ENCODE results near the gene NUDT16L1.
"Not testable (repeated sequence)": the region's sequence is repeated elsewhere in the genome, so short reads cannot be mapped to it uniquely, and the experiment has no call there.

The NUDT16L1 gene

DNA sequence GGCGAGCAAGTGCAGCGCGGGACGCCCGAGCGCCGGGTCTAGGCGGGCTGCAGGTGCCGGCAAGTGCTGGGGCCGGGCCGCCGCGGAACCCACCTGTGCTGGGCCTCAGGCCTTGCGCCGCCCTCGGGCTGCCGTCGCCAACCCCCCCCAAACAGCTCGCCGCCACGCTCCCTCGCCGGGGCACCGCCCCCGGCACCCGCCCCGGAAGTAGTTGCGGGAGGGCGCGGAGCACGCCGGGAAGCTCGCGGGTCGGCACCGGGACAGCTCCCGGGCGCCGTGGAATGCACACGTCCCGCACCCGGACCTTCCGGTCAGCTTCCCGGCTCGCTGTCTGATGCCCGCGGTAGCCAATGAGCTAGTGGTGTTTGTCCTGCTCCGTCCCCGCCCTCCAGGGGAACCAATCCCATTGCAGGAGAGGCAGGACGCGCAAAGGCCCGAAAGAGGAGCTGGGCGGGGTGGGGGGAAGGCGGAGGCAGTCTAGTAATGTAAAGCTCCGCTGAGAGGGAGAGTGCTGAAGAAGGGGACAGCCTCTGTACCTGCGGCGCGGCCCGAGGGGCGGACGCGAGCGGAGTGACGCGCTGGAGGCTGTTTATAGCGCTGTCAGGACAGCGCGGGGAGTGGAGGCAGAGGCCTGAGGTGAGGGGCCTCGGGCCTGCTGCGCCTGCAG is 40.8 kb downstream of the NUDT16L1 start, which contains the start of the genes ANKS3 and DNAAF8:
Gene ANKS3, minus strand, starts transcription at position 209 of the 667 bp plus-strand sequence. CDS start 4,122 bp downstream, outside the sequence.
Gene DNAAF8, plus strand, starts transcription at position 475 of the 667 bp plus-strand sequence. CDS start 1,978 bp downstream, outside the sequence.
- TF ChIP-seq, protein P1, sequence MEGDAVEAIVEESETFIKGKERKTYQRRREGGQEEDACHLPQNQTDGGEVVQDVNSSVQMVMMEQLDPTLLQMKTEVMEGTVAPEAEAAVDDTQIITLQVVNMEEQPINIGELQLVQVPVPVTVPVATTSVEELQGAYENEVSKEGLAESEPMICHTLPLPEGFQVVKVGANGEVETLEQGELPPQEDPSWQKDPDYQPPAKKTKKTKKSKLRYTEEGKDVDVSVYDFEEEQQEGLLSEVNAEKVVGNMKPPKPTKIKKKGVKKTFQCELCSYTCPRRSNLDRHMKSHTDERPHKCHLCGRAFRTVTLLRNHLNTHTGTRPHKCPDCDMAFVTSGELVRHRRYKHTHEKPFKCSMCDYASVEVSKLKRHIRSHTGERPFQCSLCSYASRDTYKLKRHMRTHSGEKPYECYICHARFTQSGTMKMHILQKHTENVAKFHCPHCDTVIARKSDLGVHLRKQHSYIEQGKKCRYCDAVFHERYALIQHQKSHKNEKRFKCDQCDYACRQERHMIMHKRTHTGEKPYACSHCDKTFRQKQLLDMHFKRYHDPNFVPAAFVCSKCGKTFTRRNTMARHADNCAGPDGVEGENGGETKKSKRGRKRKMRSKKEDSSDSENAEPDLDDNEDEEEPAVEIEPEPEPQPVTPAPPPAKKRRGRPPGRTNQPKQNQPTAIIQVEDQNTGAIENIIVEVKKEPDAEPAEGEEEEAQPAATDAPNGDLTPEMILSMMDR (IDR thresholded peaks at IDR 0.05; ENCODE audit: low read depth, low read length, missing control alignments), result no peak
- peak; percentile 86 for DNase-seq (ENCODE audit: extremely low read depth, low read depth)
- peak within 1 kb of the TSS; percentile 90 for H3K4me3 ChIP-seq (replicated peaks; ENCODE audit: low read depth, low read length)

DNA sequence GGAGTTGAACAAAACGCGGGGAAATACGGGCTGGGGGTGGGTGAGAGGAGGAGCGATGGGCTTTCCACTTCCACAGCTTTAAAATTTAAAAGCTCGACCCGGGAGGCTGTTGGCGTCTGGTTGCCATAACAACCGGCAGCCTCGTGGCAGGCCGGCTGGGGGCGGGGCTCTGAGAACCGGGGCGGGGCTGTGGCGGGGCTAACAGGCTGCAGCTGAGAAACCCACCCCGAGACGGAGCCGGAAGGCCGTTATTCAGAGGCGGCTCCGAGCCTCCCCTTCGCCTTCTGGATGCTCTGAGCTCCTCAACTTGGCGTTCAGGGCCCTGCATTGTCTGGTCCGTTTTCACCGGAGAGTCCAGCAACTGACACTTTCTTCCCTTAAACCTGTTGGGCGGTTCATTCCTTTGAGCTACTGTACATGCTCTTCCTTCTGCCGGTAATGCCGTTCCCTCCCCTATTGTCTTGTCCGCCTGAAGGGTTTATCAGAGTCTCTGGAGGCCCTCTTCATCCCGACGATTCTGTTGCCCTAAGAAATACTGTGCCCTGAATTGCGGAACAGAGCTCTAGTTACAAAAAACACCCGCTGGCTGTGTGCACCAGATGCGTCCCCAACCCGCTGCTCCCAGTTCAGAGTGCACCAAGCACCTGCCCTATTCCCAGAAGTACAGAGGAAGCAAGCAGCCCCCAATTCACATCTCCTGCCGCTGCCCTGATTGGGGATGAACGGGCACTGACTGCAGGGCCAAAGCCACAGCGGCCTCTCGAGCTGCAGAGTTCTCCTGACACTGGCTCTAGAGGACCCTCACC is 41.6 kb downstream of the NUDT16L1 start:
- DNase-seq (ENCODE audit: extremely low read depth, low read depth), result peak; percentile 21
- peak overlapping the region; percentile 90 for H3K4me3 ChIP-seq (replicated peaks; ENCODE audit: low read depth, low read length)
- TF ChIP-seq, protein P1 (IDR thresholded peaks at IDR 0.05; ENCODE audit: low read depth, low read length, missing control alignments), result no peak

GRCh38 chr16:4736546-4736945 is 43.2 kb downstream of the NUDT16L1 start:
- DNase-seq (ENCODE audit: extremely low read depth, low read depth), result no peak
- TF ChIP-seq, protein P1 (IDR thresholded peaks at IDR 0.05; ENCODE audit: low read depth, low read length, missing control alignments), result no peak

DNA sequence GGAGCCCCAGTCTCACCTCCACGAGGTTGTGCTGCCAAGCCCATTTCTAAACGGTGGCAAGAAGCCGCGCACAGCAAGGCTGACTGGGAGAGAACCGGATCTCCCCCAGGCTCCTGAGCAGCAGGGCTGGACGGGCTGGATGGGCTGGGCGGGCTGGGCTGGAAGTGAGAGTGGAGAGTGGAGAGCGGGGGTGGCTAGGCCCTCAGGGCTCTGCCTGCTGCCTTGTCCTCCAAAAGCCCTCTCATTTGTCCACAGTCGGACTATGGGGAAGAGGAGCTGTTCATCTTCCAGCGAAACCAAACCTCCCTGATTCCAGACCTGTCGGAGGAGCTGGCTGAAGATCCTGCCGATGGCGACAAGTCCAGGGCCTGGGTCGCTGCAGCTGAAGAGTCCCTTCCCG is 44.2 kb downstream of the NUDT16L1 start:
- no peak overlapping the region for H3K4me3 ChIP-seq (replicated peaks; ENCODE audit: low read depth, low read length)
- TF ChIP-seq, protein P1 (IDR thresholded peaks at IDR 0.05; ENCODE audit: low read depth, low read length, missing control alignments), result no peak
- no peak for DNase-seq (ENCODE audit: extremely low read depth, low read depth)

More at GRCh38 chr16:4736546-4736945, 43.2 kb downstream of the NUDT16L1 start:
- no peak overlapping the region for H3K4me3 ChIP-seq (replicated peaks; ENCODE audit: low read depth, low read length)

DNA sequence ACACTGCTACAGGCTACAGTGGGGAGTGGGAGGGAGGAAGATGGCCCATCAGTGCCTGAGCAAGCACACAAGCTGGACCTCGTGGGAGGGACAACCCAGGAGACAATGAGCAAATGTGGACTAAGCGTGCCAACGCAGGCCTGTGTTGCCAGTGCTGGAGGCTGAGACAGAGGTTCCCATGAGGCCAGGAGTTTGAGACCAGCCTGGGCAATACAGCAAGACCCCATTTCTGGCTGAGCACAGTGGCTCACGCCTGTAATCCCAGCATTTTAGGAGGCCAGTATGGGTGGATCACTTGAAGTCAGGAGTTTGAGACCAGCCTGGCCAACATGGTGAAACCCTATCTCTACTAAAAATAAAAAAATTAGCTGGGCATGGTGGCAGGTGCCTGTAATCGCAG is 45.0 kb downstream of the NUDT16L1 start:
- DNase-seq (ENCODE audit: extremely low read depth, low read depth); H3K4me3 ChIP-seq (replicated peaks; ENCODE audit: low read depth, low read length): not testable (repeated sequence)

DNA sequence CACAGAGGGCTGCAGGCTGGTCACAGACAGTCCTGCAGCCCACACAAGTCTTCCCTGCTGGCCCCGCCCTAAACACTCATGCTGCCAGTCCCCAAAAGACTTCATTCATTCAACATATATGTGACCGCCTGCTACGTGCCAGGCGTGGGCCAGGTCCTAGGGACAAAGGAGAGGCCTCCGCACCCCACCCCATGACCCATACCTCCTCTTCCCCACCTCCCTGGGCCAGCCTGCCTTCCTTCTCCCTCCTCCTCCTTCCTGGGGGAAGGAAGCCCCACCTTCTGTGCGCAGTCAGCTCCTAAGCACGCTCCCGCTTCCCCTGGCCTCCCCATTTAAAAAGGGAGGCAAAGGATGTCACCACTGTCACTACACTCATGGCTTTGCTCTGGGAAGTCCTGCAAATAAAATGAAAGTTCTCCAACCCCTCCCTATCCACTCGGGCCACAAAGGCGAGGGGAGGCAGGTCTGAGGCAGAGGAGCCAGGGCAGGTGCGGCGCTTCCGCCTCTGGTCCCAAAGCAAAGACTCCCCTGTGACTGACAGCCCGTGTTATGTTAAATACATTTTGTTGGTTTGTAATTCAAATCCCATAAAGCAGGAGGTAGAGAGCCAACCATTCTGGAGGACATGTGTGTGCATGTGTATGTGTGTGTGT is 50.0 kb downstream of the NUDT16L1 start:
- TF ChIP-seq, protein P1 (IDR thresholded peaks at IDR 0.05; ENCODE audit: low read depth, low read length, missing control alignments), result no peak
- no peak overlapping the region for H3K4me3 ChIP-seq (replicated peaks; ENCODE audit: low read depth, low read length)
- DNase-seq (ENCODE audit: extremely low read depth, low read depth), result no peak

All from HFF-Myc (cell line).